IMR-90 (cell line): ENCODE data around the gene LAMTOR4. TPM values are rescaled to one million over a fixed set of nuclear protein-coding genes. Genes with fewer than 3 reads are reported as not detected.

Experiments
- ATAC-seq: fragments of 200-7000 bp; cut with Tn5 transposase; 2 replicates; pipeline ENCODE4 v1.9.1; 2020; ENCODE audit warnings: low read depth, mild to moderate bottlenecking, moderate library complexity
- BruUV-seq: library from RNA; stranded (reverse); fragments of 400-500 nt; replicated peaks from 2 replicates; lab custom pipeline; 2021; lab: Mats Ljungman, UMichigan
- CTCF ChIA-PET: fragments of 300-600 bp; formaldehyde crosslinking; extraction: SDS; loops from one replicate; lab custom pipeline; 2021; ENCODE audit warnings: antibody characterized with exemption; lab: Yijun Ruan, JAX
- POLR2A ChIA-PET: fragments of 300-600 bp; sonication (Branson Sonifier 250); formaldehyde crosslinking; loops from one replicate; lab custom pipeline; 2022; ENCODE audit warnings: antibody characterized with exemption; ENCODE audit not compliant: unreplicated experiment; lab: Charles Lee
- DNase-seq: peaks from one replicate; pipeline ENCODE4 v3.0.0; 2013
- H2AFZ ChIP-seq: replicated peaks from 2 replicates; pipeline ENCODE3; 2013; ENCODE audit warnings: low read length, mild to moderate bottlenecking; ENCODE audit not compliant: poor library complexity
- H2AK5ac ChIP-seq: 2 replicates; pipeline ENCODE4 v1.6.1; 2013; ENCODE audit warnings: low read depth, low read length, inconsistent platforms
- H2AK9ac ChIP-seq: replicated peaks from 2 replicates; pipeline ENCODE3; 2013; ENCODE audit warnings: mild to moderate bottlenecking, low read depth, low read length, moderate library complexity; ENCODE audit not compliant: poor library complexity
- H2BK120ac ChIP-seq: 2 replicates; pipeline ENCODE4 v1.6.1; 2013; ENCODE audit warnings: low read depth, low read length, inconsistent platforms
- H2BK15ac ChIP-seq: 3 replicates; pipeline ENCODE4 v1.6.1; 2013; ENCODE audit warnings: low read depth, low read length, inconsistent platforms
- H2BK20ac ChIP-seq: 2 replicates; pipeline ENCODE4 v1.6.1; 2013; ENCODE audit warnings: low read depth, mild to moderate bottlenecking, inconsistent platforms, low read length, moderate library complexity
- H2BK5ac ChIP-seq: 2 replicates; pipeline ENCODE4 v1.6.1; 2013; ENCODE audit warnings: mild to moderate bottlenecking, low read depth, low read length, inconsistent platforms; ENCODE audit not compliant: poor library complexity, severe bottlenecking
- H3K14ac ChIP-seq: replicated peaks from 2 replicates; pipeline ENCODE4 v1.6.1; 2013; ENCODE audit warnings: low read depth, low read length, inconsistent platforms
- H3K18ac ChIP-seq: 2 replicates; pipeline ENCODE4 v1.6.1; 2013; ENCODE audit warnings: low read depth, low read length, control low read depth
- H3K23ac ChIP-seq: 2 replicates; pipeline ENCODE4 v1.6.1; 2013; ENCODE audit warnings: low read depth, low read length, inconsistent platforms
- H3K27ac ChIP-seq: 2 replicates; pipeline ENCODE4 v1.5.1; 2013; ENCODE audit warnings: mild to moderate bottlenecking, control low read depth, low read length; ENCODE audit not compliant: insufficient read depth
- H3K27me3 ChIP-seq: 2 replicates; pipeline ENCODE4 v1.6.1; 2013; ENCODE audit warnings: low read length; ENCODE audit not compliant: control insufficient read depth, insufficient read depth
- H3K36me3 ChIP-seq: 2 replicates; pipeline ENCODE4 v1.6.1; 2013; ENCODE audit warnings: low read length, mixed read lengths; ENCODE audit not compliant: control insufficient read depth, insufficient read depth
- H3K4ac ChIP-seq: 2 replicates; pipeline ENCODE4 v1.6.1; 2013; ENCODE audit warnings: low read depth, low read length, inconsistent platforms
- H3K4me1 ChIP-seq: 2 replicates; pipeline ENCODE4 v1.6.1; 2013; ENCODE audit warnings: low read length, mixed read lengths; ENCODE audit not compliant: control insufficient read depth, insufficient read depth
- H3K4me2 ChIP-seq: 2 replicates; pipeline ENCODE4 v1.6.1; 2013; ENCODE audit warnings: low read depth, mild to moderate bottlenecking, control low read depth, low read length, moderate library complexity
- H3K4me3 ChIP-seq: 2 replicates; pipeline ENCODE4 v1.5.1; 2013; ENCODE audit warnings: low read depth, mild to moderate bottlenecking, control low read depth, low read length, moderate library complexity; ENCODE audit not compliant: insufficient read depth
- H3K56ac ChIP-seq: 2 replicates; pipeline ENCODE4 v1.6.1; 2013; ENCODE audit warnings: low read length, inconsistent platforms; ENCODE audit not compliant: insufficient read depth; ENCODE audit errors: extremely low read depth
- H3K79me1 ChIP-seq, 2 experiments: 2 replicates each; pipeline ENCODE4 v1.6.1; 2013; ENCODE audit warnings: low read length in 2 of 2, inconsistent platforms in 1 of 2, low read depth in 1 of 2
- H3K9ac ChIP-seq: 2 replicates; pipeline ENCODE4 v1.6.1; 2013; ENCODE audit warnings: low read depth, low read length, control low read depth
- H3K9me1 ChIP-seq: 2 replicates; pipeline ENCODE4 v1.6.1; 2013; ENCODE audit warnings: low read length, inconsistent platforms; ENCODE audit not compliant: insufficient read depth
- H3K9me3 ChIP-seq: 2 replicates; pipeline ENCODE4 v1.6.1; 2013; ENCODE audit warnings: low read length; ENCODE audit not compliant: control insufficient read depth, insufficient read depth
- H4K20me1 ChIP-seq: 2 replicates; pipeline ENCODE4 v1.6.1; 2013; ENCODE audit warnings: low read length, inconsistent platforms; ENCODE audit not compliant: insufficient read depth
- H4K5ac ChIP-seq: 2 replicates; pipeline ENCODE4 v1.6.1; 2013; ENCODE audit warnings: mild to moderate bottlenecking, low read depth, low read length, control low read depth
- H4K8ac ChIP-seq, 2 experiments: 2 replicates each; pipeline ENCODE4 v1.6.1; 2013; ENCODE audit warnings: low read depth in 2 of 2, low read length in 2 of 2, control low read depth in 1 of 2, inconsistent platforms in 1 of 2
- H4K91ac ChIP-seq: 2 replicates; pipeline ENCODE4 v1.6.1; 2013; ENCODE audit warnings: low read depth, low read length, inconsistent platforms; ENCODE audit not compliant: insufficient read depth
- BHLHE40 ChIP-seq: fragments of 150-350 bp; IDR thresholded peaks from 2 replicates; pipeline ENCODE4 v1.6.1; 2016; ENCODE audit warnings: mild to moderate bottlenecking, low read depth, low read length
- CEBPB ChIP-seq: IDR thresholded peaks from 2 replicates; pipeline ENCODE4 v1.6.1; 2012; ENCODE audit warnings: low read depth, low read length, improper control_type of control experiment
- CHD1 ChIP-seq: IDR thresholded peaks from 2 replicates; pipeline ENCODE4 v1.6.1; 2012; ENCODE audit warnings: low read depth, low read length, improper control_type of control experiment
- CTCF ChIP-seq: conservative IDR thresholded peaks from 2 replicates; pipeline ENCODE4 v1.5.1; 2012; ENCODE audit warnings: mild to moderate bottlenecking, low read depth, low read length, improper control_type of control experiment
- ELK1 ChIP-seq: fragments of 150-350 bp; IDR thresholded peaks from 2 replicates; pipeline ENCODE4 v1.6.1; 2016; ENCODE audit warnings: low read depth, mild to moderate bottlenecking, low read length, moderate library complexity, borderline replicate concordance
- FOS ChIP-seq: fragments of 150-350 bp; IDR thresholded peaks from 2 replicates; pipeline ENCODE4 v1.6.1; 2016; ENCODE audit warnings: low read depth, low read length
- MAFK ChIP-seq: IDR thresholded peaks from 2 replicates; pipeline ENCODE4 v1.6.1; 2012; ENCODE audit warnings: low read depth, low read length, improper control_type of control experiment
- MAZ ChIP-seq: IDR thresholded peaks from 2 replicates; pipeline ENCODE4 v1.6.1; 2012; ENCODE audit warnings: low read depth, mild to moderate bottlenecking, low read length, improper control_type of control experiment, moderate library complexity, borderline replicate concordance
- MXI1 ChIP-seq: IDR thresholded peaks from 2 replicates; pipeline ENCODE4 v1.6.1; 2012; ENCODE audit warnings: low read depth, mild to moderate bottlenecking, low read length, moderate library complexity, borderline replicate concordance
- NFE2L2 ChIP-seq: fragments of 150-350 bp; IDR thresholded peaks from 2 replicates; pipeline ENCODE4 v1.6.1; 2016; ENCODE audit warnings: low read depth, mild to moderate bottlenecking, low read length
- POLR2A ChIP-seq: IDR thresholded peaks from 2 replicates; pipeline ENCODE4 v1.6.1; 2012; ENCODE audit warnings: mild to moderate bottlenecking, low read depth, low read length
- RAD21 ChIP-seq: IDR thresholded peaks from 2 replicates; pipeline ENCODE4 v1.6.1; 2012; ENCODE audit warnings: low read length, improper control_type of control experiment
- RCOR1 ChIP-seq: IDR thresholded peaks from 2 replicates; pipeline ENCODE4 v1.6.1; 2012; ENCODE audit warnings: mild to moderate bottlenecking, low read length, improper control_type of control experiment; ENCODE audit not compliant: insufficient replicate concordance
- RFX5 ChIP-seq: IDR thresholded peaks from 2 replicates; pipeline ENCODE4 v1.8.0; 2012; ENCODE audit warnings: low read depth, mild to moderate bottlenecking, low read length, moderate library complexity
- SMC3 ChIP-seq: fragments of 150-350 bp; IDR thresholded peaks from 2 replicates; pipeline ENCODE4 v1.6.1; 2016; ENCODE audit warnings: low read depth, mild to moderate bottlenecking, antibody characterized with exemption, low read length, moderate library complexity
- USF2 ChIP-seq: fragments of 150-350 bp; IDR thresholded peaks from 2 replicates; pipeline ENCODE4 v1.6.1; 2017; ENCODE audit warnings: mild to moderate bottlenecking, antibody characterized with exemption, low read length, low read depth
- dilution Hi-C: fragments of 300-500 bp; cut with HindIII; formaldehyde crosslinking; loops from one replicate; pipeline ENCODE4 v1.14.3; 2018; ENCODE audit warnings: low sequenced_read_pairs; ENCODE audit not compliant: unreplicated experiment
- in situ Hi-C: fragments of 300-500 bp; cut with MboI; formaldehyde crosslinking; loops from 3 replicates; pipeline ENCODE4 v1.14.3; 2019; ENCODE audit warnings: low sequenced_read_pairs, inconsistent platforms, mixed read lengths
- intact Hi-C: fragments of 100-400 bp; cut with micrococcal nuclease; formaldehyde crosslinking; loops from 2 replicates; pipeline ENCODE4 v1.10.0; 2022
- polyA plus RNA-seq, 3 experiments: library from polyadenylated mRNA; depleted of rRNA; stranded (reverse); fragments of >200 nt; gene quantifications; 2 replicates each; pipeline ENCODE4 v1.2.3, GENCODE V29; 2012; ENCODE audit warnings: low replicate concordance in 1 of 3
- total RNA-seq: library from RNA; depleted of rRNA; stranded (reverse); fragments of >200 nt; gene quantifications from 2 replicates; pipeline ENCODE4 v1.2.3, GENCODE V29; 2012

Gene LAMTOR4
- total and polyA plus RNA-seq, 2 of the 4 experiments (the other 2 are of a cell fraction), result 134 to 268 TPM

- intact Hi-C loops, result no loop called here
- Histone ChIP-seq H4K91ac (no peak overlapping the region), H4K5ac (no peak overlapping the region), H2BK15ac (no peak overlapping the region), H3K14ac (no peak overlapping the region), H4K20me1 (peaks cover 18% of the 10 kb centered on the region), H3K4me2 (no peak overlapping the region), H3K36me3 (peaks cover 42% of the 10 kb centered on the region), H2BK20ac (no peak overlapping the region), H3K56ac (no peak overlapping the region), H3K4ac (no peak overlapping the region), H2BK5ac (no peak overlapping the region), H2BK120ac (no peak overlapping the region), H3K27me3 (no peaks in the 10 kb centered on the region), H3K9me1 (no peaks in the 10 kb centered on the region), H3K23ac (no peak overlapping the region), H2AK9ac (no peak overlapping the region), H3K18ac (no peak overlapping the region), H2AFZ (no peak overlapping the region), H3K9me3 (no peaks in the 10 kb centered on the region), H4K8ac (no peak overlapping the region), H3K27ac (no peak overlapping the region), H3K4me1 (peaks cover 4% of the 10 kb centered on the region), H3K9ac (no peak overlapping the region), H3K79me1 (peaks cover 32 to 75% of the 10 kb centered on the region in 2 experiments), H2AK5ac (no peak overlapping the region), H3K4me3 (no peak overlapping the region)
- ATAC-seq (no peak), DNase-seq (no peak)
- BruUV-seq, result no TSS peak
- in situ Hi-C loops, result no loop called here
- POLR2A ChIA-PET, result no interaction called here
- CTCF ChIA-PET, result no interaction called here
- dilution Hi-C loops, result no loop called here
- TF ChIP-seq MAFK, result no peak
- no peak for TF ChIP-seq RFX5
- no peak for TF ChIP-seq BHLHE40
- TF ChIP-seq CTCF, result no peak
- TF ChIP-seq MAZ, result no peak
- TF ChIP-seq RAD21, result no peak
- TF ChIP-seq SMC3, result no peak
- TF ChIP-seq POLR2A, result no peak
- no peak for TF ChIP-seq USF2
- no peak for TF ChIP-seq CHD1
- TF ChIP-seq RCOR1, result no peak
- no peak for TF ChIP-seq FOS
- no peak for TF ChIP-seq CEBPB
- TF ChIP-seq ELK1, result no peak
- no peak for TF ChIP-seq MXI1
- no peak for TF ChIP-seq NFE2L2
Measured at GRCh38 chr7:100152404-100152803, 3.7 kb downstream of the LAMTOR4 start.
